Fibroblast of lung (primary cell): Measurements from ENCODE around the gene NLRC5.

Experiments used
- EZH2 ChIP-seq: IDR thresholded peaks from 2 replicates; pipeline ENCODE4 v1.5.1; 2012; ENCODE audit warnings: low read length, control low read depth, mild to moderate bottlenecking; ENCODE audit errors: missing control alignments
- TF ChIP-seq, protein P1 (sequence below), 2 donors: IDR thresholded peaks in 1 of 2; conservative IDR thresholded peaks in 1 of 2; 1 replicate in 1 of 2; 2 replicates in 1 of 2; pipeline ENCODE4 v1.5.1; 2011 to 2012; ENCODE audit warnings: low read length in 2 of 2, control low read depth in 1 of 2, inconsistent platforms in 1 of 2, low read depth in 1 of 2, mild to moderate bottlenecking in 1 of 2

DNA sequence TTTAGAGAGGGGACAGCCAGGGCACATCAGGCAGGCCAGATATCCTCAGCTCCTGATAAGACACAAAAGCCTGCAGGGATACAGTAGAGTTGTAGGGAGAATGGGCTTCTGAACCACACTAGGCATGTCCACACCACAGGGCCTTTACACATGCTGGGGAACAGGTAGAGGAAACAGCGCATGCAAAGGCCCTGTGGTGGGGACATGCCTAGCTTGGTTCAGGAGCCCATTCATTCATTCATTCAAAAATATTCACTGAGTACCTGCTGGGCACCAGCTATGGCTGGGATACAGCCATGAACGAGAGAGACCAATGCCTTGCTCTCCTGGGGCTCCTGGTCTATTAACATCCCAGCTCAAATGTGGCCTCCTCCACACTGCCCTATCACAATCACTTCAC, 107.4 kb downstream of the NLRC5 start:
- TF ChIP-seq, protein P1, sequence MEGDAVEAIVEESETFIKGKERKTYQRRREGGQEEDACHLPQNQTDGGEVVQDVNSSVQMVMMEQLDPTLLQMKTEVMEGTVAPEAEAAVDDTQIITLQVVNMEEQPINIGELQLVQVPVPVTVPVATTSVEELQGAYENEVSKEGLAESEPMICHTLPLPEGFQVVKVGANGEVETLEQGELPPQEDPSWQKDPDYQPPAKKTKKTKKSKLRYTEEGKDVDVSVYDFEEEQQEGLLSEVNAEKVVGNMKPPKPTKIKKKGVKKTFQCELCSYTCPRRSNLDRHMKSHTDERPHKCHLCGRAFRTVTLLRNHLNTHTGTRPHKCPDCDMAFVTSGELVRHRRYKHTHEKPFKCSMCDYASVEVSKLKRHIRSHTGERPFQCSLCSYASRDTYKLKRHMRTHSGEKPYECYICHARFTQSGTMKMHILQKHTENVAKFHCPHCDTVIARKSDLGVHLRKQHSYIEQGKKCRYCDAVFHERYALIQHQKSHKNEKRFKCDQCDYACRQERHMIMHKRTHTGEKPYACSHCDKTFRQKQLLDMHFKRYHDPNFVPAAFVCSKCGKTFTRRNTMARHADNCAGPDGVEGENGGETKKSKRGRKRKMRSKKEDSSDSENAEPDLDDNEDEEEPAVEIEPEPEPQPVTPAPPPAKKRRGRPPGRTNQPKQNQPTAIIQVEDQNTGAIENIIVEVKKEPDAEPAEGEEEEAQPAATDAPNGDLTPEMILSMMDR (conservative IDR thresholded peaks at IDR 0.05 in 1 of 2, IDR thresholded peaks at IDR 0.05 in 1 of 2; ENCODE audit: low read depth in 1 of 2, low read length in 2 of 2): no peak
- no peak for TF ChIP-seq EZH2
